ENCODE measurements around the gene PLK1. TPM values are rescaled to one million over a fixed set of nuclear protein-coding genes. Genes with fewer than 3 reads are reported as not detected.
A peak's percentile ranks its signal among the peaks of the same experiment; 100 is the strongest.

The PLK1 gene
- total and polyA plus RNA-seq, 2 experiments from 2014 or later = 17.2 to 32.7 TPM

GRCh38 chr16:23700509-23700908 lies 21.8 kb downstream of the PLK1 start:
- 7 to 16% methylated on average over 8 of the region's 8 CpGs for WGBS, 2 experiments (ENCODE audit: low coverage in 1 of 2, low lambda C conversion rate in 2 of 2, missing lambda C conversion rate in 2 of 2)
- Histone ChIP-seq H3F3A (ENCODE audit: insufficient read depth) (no peaks in the 10 kb centered on the region), H4K20me1 (ENCODE audit: insufficient read depth) (no peaks in the 10 kb centered on the region), H3K9ac (no peak overlapping the region), H3K4me1 (ENCODE audit: insufficient read depth) (no peaks in the 10 kb centered on the region), H3K36me3 (ENCODE audit: low read depth) (no peaks in the 10 kb centered on the region), H3K9me2 (ENCODE audit: insufficient read depth) (no peaks in the 10 kb centered on the region), H3K79me2 (ENCODE audit: insufficient read depth) (no peaks in the 10 kb centered on the region), H3K4me3 (no peak overlapping the region), H2AFZ (no peak overlapping the region), H3K9me3 (ENCODE audit: low read depth) (no peaks in the 10 kb centered on the region), H3K4me2 (ENCODE audit: unreplicated experiment) (no peak overlapping the region), H3K27ac (no peak overlapping the region), H3K27me3 (replicated peaks; ENCODE audit: insufficient read depth) (no peaks in the 10 kb centered on the region)
- in situ Hi-C loops (cut with MboI) = no loop called here
- DNase-seq = peak; percentile 14
- TF ChIP-seq EZH2phosphoT487 (IDR thresholded peaks at IDR 0.05; ENCODE audit: insufficient read depth, low read depth) = no peak
- TF ChIP-seq EZH2 (IDR thresholded peaks at IDR 0.05; ENCODE audit: insufficient read depth, poor library complexity, severe bottlenecking) = no peak

- in situ Hi-C loops (cut with MboI) = no loop called here
- 36 to 50% methylated on average over 8 of the region's 8 CpGs for WGBS, 2 experiments (ENCODE audit: low coverage in 1 of 2, low lambda C conversion rate in 2 of 2, missing lambda C conversion rate in 2 of 2)
- H3K4me2 ChIP-seq (ENCODE audit: unreplicated experiment) = no peak overlapping the region
- no peak overlapping the region for H2AFZ ChIP-seq
- H3K4me1 ChIP-seq (ENCODE audit: insufficient read depth) = no peaks in the 10 kb centered on the region
- TF ChIP-seq EZH2 (IDR thresholded peaks at IDR 0.05; ENCODE audit: insufficient read depth, poor library complexity, severe bottlenecking) (no peak), EZH2phosphoT487 (IDR thresholded peaks at IDR 0.05; ENCODE audit: insufficient read depth, low read depth) (no peak)
- no peaks in the 10 kb centered on the region for H3K27me3 ChIP-seq (replicated peaks; ENCODE audit: insufficient read depth)
- H3K9me3 ChIP-seq (ENCODE audit: low read depth) = no peaks in the 10 kb centered on the region
- H3K36me3 ChIP-seq (ENCODE audit: low read depth) = no peaks in the 10 kb centered on the region
- no peak overlapping the region for H3K4me3 ChIP-seq
- H3K9ac ChIP-seq = no peak overlapping the region
- no peaks in the 10 kb centered on the region for H3K79me2 ChIP-seq (ENCODE audit: insufficient read depth)
- H3K9me2 ChIP-seq (ENCODE audit: insufficient read depth) = no peaks in the 10 kb centered on the region
- H3F3A ChIP-seq (ENCODE audit: insufficient read depth) = no peaks in the 10 kb centered on the region
- H3K27ac ChIP-seq = no peak overlapping the region
- no peaks in the 10 kb centered on the region for H4K20me1 ChIP-seq (ENCODE audit: insufficient read depth)
- DNase-seq = no peak
Observed at GRCh38 chr16:23701045-23701444, 22.4 kb downstream of the PLK1 start.

DNA sequence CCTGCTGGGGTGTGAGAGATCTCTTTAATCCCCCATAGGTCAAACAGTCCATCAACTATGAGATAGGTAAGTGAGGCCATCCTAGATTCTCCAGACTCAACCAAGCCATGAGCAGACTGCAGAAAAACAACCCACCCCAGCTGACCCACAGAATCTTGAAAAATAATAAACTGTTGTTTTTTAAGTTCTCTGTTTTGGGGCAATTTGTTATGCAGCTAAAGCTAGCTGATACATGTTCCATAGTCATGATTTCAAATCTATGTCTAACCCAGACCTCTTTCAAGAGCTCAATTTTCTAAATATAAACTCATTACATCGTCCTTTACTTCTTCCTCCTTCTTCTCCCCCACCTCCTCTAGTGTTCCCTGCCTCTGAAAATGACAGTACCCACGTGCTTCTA lies 24.3 kb downstream of the PLK1 start:
- Histone ChIP-seq H3K27ac (no peak overlapping the region), H2AFZ (no peak overlapping the region), H3K4me1 (ENCODE audit: insufficient read depth) (no peaks in the 10 kb centered on the region), H3K9ac (no peak overlapping the region), H3K4me3 (no peak overlapping the region), H3K9me3 (ENCODE audit: low read depth) (no peaks in the 10 kb centered on the region), H3K79me2 (ENCODE audit: insufficient read depth) (no peaks in the 10 kb centered on the region), H3K36me3 (ENCODE audit: low read depth) (no peaks in the 10 kb centered on the region), H3F3A (ENCODE audit: insufficient read depth) (no peaks in the 10 kb centered on the region), H3K27me3 (replicated peaks; ENCODE audit: insufficient read depth) (no peaks in the 10 kb centered on the region), H3K4me2 (ENCODE audit: unreplicated experiment) (no peak overlapping the region), H3K9me2 (ENCODE audit: insufficient read depth) (no peaks in the 10 kb centered on the region), H4K20me1 (ENCODE audit: insufficient read depth) (no peaks in the 10 kb centered on the region)
- in situ Hi-C loops (cut with MboI) = no loop called here
- 3 to 7% methylated on average over 2 of the region's 2 CpGs for WGBS, 2 experiments (ENCODE audit: low coverage in 1 of 2, low lambda C conversion rate in 2 of 2, missing lambda C conversion rate in 2 of 2)
- no peak for TF ChIP-seq EZH2 (IDR thresholded peaks at IDR 0.05; ENCODE audit: insufficient read depth, poor library complexity, severe bottlenecking)
- TF ChIP-seq EZH2phosphoT487 (IDR thresholded peaks at IDR 0.05; ENCODE audit: insufficient read depth, low read depth) = no peak
- no peak for DNase-seq

DNA sequence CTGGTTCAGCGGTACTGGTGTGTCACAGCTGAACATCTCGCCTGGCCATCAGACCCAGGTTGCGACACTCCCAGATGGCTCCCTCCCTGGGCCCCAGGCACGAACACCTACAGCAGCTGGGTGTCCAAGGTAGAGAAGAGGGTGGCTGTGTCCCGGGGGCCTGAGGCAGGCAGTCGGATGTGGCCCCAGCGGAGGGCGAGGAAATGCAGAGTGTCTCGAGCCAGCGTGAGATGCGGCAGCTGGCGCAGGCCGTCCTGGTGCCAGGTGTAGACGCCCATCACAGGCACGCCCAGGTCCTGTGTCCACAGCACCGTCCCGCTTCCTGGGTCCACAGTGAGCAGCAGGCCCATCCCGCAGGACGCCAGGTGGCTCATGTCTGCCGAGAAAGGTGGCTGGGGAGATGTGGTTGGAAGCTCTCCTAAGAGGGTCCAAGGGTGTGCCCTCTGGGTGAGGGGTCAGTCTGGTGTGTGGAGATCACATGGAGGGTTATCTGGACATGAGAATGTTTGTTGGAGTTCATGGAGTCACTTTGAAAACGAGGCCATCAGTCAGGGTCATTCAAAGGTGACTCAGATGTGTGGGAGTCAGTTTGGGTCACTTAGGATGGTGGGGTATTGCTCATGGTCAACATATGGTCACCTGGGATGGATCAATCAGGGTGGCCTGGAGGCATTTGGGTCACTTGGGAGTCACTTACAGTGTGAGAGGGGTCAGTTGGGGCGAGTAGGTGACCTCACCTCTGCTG lies 26.3 kb downstream of the PLK1 start:
- H3K9me2 ChIP-seq (ENCODE audit: insufficient read depth) = no peaks in the 10 kb centered on the region
- in situ Hi-C loops (cut with MboI) = no loop called here
- no peaks in the 10 kb centered on the region for H3K79me2 ChIP-seq (ENCODE audit: insufficient read depth)
- no peak for TF ChIP-seq EZH2 (IDR thresholded peaks at IDR 0.05; ENCODE audit: insufficient read depth, poor library complexity, severe bottlenecking)
- no peak for TF ChIP-seq EZH2phosphoT487 (IDR thresholded peaks at IDR 0.05; ENCODE audit: insufficient read depth, low read depth)
- no peak overlapping the region for H3K4me3 ChIP-seq
- no peak overlapping the region for H3K4me2 ChIP-seq (ENCODE audit: unreplicated experiment)
- no peak overlapping the region for H2AFZ ChIP-seq
- no peaks in the 10 kb centered on the region for H3K9me3 ChIP-seq (ENCODE audit: low read depth)
- H3K36me3 ChIP-seq (ENCODE audit: low read depth) = no peaks in the 10 kb centered on the region
- H3K27ac ChIP-seq = no peak overlapping the region
- DNase-seq = no peak
- WGBS, 2 experiments (ENCODE audit: low coverage in 1 of 2, low lambda C conversion rate in 2 of 2, missing lambda C conversion rate in 2 of 2) = 71 to 73% methylated on average over 22 of the region's 22 CpGs
- no peak overlapping the region for H3K9ac ChIP-seq
- no peaks in the 10 kb centered on the region for H3F3A ChIP-seq (ENCODE audit: insufficient read depth)
- H3K27me3 ChIP-seq (replicated peaks; ENCODE audit: insufficient read depth) = 0 out of 2 replicates have a peak, but pooled peaks cover 2% of the 10 kb centered on the region
- H4K20me1 ChIP-seq (ENCODE audit: insufficient read depth) = no peaks in the 10 kb centered on the region
- H3K4me1 ChIP-seq (ENCODE audit: insufficient read depth) = no peaks in the 10 kb centered on the region

Measured in GM23248 (cell line).